Mammary epithelial cell (primary cell): ENCODE data around the gene C12orf76.

Experiments
- EZH2 ChIP-seq: IDR thresholded peaks from 2 replicates; pipeline ENCODE4 v1.6.1; 2012; ENCODE audit warnings: low read length, inconsistent platforms, borderline replicate concordance
- TF ChIP-seq, protein P1 (sequence below), 2 donors: IDR thresholded peaks in 1 of 2; conservative IDR thresholded peaks in 1 of 2; 2 replicates each; pipeline ENCODE4 v1.5.1; 2011 to 2012; ENCODE audit warnings: inconsistent platforms in 2 of 2, low read length in 2 of 2, mild to moderate bottlenecking in 2 of 2, control low read depth in 1 of 2, low read depth in 1 of 2; ENCODE audit not compliant: insufficient read depth in 1 of 2; ENCODE audit errors: extremely low read depth in 1 of 2

DNA sequence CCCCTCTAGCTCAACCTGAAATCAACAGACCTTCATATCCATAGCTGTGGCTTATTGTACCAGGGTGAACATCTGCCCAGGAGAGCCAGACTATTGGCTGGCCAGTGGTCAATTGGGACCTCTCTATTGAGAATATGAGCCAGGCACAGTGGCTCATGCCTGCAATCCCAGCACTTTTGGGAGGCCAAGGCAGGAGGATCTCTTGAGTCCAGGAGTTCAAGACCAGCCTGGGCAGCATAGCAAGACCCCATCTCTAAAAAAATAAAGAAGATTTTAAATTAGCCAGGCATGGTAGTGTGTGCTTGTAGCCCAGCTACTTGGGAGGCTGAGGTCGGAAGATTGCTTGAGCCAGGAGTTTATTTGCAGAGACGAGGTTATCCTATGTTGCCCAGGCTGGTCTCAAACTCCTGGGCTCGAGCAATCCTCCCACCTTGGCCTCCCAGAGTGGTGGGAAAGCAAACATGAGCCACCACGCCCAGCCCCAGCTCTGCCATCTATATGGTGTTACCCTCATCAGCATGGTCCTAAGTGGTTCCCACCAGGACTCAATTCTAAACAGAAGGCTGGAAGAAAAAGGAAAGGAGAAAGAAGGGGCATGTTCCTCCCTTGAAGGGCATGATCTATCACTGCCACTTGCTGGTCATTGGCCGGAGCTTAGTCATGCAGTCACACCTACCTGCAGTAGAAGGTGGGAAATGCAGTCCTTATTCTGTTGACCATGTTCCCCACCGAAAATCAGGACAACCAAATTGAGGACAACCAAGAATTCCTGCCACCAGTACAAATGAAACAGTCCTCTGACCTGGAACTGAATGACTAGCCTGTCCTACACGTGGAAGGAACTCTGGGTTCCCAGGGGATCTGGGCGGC lies 42.2 kb upstream of the C12orf76 start:
- TF ChIP-seq, protein P1, sequence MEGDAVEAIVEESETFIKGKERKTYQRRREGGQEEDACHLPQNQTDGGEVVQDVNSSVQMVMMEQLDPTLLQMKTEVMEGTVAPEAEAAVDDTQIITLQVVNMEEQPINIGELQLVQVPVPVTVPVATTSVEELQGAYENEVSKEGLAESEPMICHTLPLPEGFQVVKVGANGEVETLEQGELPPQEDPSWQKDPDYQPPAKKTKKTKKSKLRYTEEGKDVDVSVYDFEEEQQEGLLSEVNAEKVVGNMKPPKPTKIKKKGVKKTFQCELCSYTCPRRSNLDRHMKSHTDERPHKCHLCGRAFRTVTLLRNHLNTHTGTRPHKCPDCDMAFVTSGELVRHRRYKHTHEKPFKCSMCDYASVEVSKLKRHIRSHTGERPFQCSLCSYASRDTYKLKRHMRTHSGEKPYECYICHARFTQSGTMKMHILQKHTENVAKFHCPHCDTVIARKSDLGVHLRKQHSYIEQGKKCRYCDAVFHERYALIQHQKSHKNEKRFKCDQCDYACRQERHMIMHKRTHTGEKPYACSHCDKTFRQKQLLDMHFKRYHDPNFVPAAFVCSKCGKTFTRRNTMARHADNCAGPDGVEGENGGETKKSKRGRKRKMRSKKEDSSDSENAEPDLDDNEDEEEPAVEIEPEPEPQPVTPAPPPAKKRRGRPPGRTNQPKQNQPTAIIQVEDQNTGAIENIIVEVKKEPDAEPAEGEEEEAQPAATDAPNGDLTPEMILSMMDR (conservative IDR thresholded peaks at IDR 0.05 in 1 of 2, IDR thresholded peaks at IDR 0.05 in 1 of 2; ENCODE audit: extremely low read depth in 1 of 2, insufficient read depth in 1 of 2, low read depth in 1 of 2, low read length in 2 of 2) = no peak
- TF ChIP-seq EZH2 = no peak
